GM21447 (cell line): Measurements from ENCODE around the gene WBP1L.
"Not testable (repeated sequence)": the region's sequence is repeated elsewhere in the genome, so short reads cannot be mapped to it uniquely, and the experiment has no call there.

Source experiments
- ATAC-seq: cut with Tn5 transposase; IDR thresholded peaks from one replicate; pipeline ENCODE4 v1.9.1; 2021; ENCODE audit not compliant: unreplicated experiment

The WBP1L gene

DNA sequence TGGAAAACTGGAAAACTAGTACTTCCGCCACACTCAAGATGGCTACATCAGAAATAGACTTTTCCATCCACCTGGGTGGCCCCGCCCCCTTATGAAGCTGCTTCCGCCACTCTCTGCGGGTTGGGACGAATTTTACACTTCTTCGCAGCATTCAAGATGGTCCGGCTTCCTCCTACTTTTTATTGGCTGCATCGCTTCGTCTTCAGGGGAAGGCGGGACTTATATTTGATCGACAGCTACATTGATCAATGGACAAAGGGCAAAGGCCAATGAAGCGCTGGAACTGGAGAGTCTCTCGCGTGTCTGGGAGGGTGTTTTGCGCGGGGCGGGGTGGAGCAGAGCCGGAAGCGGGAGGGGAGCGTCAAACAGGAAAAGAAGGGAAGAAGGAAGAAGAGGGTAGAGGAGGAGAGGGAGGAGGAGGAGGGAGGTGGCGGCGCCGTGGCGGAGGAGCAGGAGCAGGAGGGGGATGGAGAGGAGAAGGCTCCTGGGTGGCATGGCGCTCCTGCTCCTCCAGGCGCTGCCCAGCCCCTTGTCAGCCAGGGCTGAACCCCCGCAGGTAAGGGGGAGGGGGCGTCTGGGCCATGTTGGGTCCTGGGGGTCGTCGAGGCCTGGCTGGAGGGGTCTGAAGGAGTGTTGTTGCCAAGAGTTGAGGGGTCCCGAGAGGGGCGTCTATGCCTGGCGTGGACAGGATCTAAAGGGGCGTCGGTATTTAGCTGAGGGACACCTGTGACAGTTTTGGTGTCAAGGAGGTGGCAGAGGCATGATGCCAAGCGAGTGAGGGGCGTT lies at the start of gene WBP1L:
Gene WBP1L (plus strand): TSS at position 361 of the 786 bp plus-strand sequence. CDS start 106 bp downstream, at position 467.
- peak; percentile 95 for ATAC-seq

DNA sequence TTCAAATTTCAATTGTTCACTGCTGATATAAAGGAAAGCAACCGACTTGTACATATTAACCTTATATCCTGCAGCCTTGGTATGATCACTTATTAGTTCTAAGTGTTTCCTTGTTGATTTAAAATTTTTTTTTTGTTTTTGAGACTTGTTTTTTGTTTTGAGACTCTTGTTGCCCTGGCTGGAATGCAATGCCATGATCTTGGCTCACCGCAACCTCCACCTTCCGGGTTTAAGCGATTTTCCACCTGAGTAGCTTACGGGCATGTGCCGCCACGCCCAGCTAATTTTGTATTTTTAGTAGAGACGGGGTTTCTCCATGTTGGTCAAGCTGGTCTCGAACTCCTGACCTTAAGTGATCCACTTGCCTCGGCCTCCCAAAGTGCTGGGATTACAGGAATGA lies 48.3 kb upstream of the WBP1L start:
- ATAC-seq = not testable (repeated sequence)

DNA sequence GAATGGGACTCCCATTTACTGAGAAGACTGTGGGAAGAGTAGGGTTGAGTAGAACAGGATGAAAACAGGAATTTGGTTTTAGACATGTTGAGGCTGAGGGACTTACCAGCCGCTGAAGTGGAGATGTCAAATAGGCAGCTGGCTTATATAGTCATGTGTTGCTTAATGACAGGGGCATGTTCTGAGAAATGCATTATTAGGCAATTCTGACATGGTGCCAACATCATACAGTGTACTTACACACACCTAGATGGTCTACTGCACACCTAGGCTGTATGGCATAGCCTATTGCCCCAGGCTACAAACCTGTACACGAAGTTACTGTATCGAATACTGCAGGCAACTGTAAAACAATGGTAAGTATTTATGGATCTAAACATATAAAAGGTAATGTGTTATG lies 47.0 kb upstream of the WBP1L start:
- no peak for ATAC-seq

DNA sequence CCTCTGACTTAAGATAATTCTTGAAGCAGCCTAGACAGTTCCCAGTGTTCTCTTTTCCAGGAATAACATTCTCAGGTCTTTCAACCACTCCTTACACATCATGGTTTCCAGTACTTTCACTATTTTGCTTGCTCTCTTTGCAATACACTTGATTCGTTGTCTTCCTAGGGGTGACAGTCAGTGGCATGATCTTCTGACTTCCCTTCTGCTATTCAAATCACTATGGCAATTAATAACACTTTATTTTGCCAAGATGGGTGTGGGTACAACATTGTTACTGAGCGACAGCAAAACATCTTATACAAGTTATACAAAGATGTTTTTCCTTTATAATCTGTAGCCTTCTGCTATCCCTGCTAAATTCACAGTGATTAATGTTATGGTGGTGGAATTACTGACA lies 44.9 kb upstream of the WBP1L start:
- no peak for ATAC-seq

DNA sequence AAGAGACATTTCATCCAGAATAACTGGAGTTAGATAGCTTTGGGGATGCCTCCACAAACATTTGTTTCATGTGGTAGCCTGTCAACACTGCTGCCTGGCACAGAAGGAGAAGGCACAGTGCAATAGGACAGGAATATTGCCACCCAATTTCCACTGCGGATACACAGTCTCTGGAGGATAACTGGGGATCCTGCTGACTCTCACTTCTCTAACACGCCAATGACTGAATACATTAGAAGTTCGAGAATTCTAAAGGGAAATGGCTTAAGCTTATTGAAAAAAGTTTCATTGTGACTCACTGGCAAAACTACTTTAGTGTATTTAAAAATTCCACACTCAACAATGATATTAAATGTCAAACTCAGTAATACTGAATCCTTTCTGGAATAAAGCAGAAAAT lies 42.5 kb upstream of the WBP1L start:
- no peak for ATAC-seq

DNA sequence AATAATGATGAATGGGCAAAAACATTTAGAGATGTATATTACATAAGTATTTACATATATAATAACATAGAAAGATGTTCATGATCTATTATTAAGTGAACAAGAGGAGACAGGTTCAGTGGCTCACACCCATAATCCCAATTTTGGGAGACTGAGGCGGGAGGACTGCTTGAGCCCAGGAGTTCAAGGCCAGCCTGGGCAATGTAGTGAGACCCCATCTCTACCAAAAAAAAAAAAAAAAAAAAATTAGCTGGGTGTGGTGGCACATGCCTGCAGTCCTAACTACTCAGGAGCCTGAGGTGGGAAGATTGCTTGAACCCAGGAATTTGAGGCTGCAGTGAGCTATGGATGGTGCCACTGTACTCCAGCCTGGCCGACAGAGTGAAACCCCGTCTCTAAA lies 42.0 kb upstream of the WBP1L start:
- ATAC-seq = no peak

DNA sequence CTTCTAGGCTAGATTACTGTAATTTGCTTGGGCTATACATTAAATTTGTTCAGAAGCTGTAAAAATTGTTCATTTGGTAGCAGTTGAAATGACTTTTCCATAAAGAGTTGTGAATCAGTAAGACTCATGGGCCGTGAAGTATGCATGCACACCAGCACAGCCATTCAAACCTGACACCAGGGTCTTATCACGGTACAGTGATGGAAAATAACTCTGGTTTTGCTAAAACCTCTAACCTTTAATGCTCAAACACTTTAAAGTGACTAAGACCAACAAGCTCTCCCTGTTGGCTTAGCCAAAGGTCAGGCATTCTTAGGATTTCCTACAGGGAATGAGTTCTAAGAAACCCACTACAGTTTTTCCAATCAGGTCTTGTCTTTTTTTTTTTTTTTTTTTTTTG lies 41.0 kb upstream of the WBP1L start:
- ATAC-seq = no peak

DNA sequence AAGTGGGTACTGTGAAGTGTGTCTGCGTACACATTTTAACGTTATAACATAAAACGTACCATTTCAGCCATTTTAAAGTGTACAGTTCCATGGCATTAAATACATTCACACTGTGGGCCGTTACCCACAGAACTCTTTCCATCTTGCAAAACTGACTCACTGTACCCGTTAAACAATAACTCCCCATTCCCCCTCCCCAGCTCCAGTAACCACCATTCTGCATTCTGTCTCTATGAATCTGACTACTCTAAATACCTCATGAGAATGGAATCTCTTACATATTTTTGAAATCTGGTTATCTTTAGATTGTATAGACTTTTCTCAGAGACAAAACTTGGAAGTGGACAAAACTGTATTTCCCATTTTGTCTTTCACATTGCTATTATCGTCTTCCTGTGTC lies 38.8 kb upstream of the WBP1L start:
- no peak for ATAC-seq

DNA sequence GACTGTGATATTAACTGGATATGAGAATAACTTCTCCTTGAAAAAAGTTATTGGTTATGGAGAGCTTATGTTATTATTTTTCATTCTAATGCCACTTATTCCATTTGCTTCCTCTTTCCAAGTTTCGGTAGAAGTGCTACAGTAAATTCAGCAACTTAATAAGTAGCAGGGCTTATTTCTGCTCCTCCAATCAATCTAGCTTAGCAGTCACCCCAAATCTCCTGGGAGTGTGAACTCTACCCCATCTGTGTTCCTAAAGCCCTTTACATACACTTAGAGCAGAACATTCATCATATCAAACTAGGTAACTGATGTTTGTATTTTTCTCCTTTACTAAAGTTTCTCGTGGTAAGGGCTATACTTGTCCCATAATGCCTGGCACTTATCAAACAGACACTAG lies 38.2 kb upstream of the WBP1L start:
- ATAC-seq = no peak

DNA sequence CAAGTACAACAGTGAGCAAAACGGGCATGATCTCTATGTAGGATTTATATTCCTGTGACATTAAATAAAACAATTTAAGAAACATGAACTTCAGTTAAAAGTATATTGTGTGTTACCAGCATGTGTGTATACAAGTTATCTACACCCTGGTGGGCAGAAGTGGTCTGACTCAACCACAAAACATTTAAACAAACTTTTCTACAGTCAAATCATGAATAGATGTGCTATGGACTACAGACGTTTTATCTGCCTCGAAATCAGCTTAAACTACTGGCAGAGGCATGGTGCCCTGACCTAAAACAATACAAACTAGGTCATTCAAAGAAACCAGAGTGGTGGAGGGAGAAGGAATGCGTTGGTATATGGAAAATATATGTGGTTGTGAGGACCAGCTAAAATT lies 33.1 kb upstream of the WBP1L start:
- ATAC-seq = no peak

DNA sequence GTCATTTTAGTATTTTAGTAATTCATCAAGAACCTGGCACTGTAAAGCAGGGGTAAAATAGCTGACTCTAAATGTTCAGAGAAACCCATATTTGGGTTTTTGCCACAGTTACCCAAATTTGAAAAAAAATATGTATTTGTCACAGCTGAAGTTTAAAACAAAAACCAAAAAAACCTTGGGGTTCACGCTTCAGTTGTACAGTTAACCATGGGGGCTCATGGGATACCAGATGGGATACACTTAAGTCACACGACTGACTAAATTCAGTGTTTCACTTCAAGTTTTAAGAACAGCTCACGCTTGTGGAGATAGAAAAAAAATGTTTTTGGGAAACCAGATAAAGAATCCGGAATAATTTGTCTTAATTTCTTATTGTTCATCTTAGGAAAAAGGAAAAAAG lies 31.7 kb upstream of the WBP1L start:
- ATAC-seq = no peak

DNA sequence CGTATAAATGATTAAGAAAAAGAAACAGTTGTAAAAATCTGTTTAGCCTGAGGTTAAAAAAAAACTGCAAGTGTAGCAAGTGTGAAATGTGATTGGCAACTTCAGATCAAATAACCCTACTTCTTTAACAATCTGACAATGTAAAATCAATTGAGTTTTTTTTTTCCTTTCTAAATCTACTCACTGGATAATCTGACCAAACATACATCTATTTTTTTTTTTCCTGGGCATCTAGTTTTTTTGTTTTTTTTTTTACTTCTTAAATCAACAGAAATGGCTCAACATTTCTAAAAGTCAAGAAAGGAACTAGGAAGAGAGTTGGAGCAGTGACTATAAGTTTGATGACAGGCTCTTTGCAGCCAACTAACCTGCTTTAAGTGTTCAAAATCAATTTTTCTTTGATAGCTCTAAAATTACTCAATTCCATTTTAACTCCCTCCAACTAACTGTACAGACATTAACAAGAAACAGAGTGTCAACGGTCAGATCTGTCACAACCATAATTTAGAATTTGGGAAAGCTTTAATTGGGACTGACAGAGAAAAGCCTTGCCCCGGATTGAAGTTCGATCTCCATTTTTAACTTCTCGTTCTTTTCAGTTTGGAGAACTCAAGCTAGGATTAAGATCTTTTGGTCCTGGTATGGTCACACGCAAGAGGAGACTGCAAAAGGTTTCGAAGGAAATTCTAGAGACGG lies 30.8 kb upstream of the WBP1L start:
- ATAC-seq = no peak

DNA sequence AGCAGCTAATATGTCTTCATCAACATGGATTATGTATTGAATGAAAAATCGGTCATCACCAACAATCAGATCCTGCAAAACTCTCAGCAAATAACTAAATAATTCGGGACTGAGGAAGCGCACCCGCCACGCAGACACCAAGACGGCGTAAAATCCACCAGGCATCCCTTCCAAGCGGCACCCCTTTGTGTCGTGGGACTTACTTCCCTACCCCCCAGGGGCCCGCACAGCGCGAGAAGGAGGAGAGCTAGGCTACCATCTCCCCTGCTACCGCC lies 30.3 kb upstream of the WBP1L start:
- peak; percentile 38 for ATAC-seq

DNA sequence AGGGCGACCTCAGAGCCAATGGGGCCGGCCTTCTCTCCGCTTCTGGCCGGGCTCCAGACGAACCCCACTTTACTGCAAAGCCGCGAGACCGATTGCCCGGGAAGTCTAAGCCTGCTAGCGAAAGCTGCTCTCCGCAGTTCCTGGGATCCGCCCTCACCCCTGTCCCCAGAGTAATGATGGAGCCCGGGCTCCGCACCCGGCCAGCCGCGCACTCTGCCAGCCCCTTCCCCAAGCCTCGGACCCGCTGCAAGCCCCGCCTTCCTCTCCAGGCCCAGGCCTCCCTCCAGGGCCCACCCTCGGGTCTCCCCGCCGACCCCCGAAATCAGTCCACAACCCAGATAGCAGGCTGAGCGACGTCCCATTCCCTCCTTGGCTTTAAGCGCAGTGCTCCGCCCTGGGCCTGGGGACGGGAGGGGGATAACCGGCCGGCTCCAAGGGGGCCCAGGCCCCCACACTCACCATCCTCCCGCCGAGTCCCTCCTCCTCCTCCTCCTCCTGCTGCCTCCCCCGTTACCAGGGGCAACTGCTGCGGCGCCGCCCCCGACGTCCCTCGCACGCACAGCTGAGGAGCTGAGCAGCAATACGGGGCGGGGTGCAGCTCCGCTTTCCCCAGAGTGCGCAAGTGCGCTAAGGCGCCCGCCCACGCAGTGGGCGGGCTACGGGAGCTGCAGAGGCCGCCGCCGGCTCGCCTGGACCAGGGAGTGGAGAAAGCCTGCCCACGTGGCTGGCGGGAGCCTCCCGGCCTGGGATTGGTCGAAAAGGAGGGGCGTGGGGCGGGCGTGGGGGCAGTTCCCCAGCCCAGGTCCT lies 29.7 kb upstream of the WBP1L start, which contains the start of gene ARL3:
Gene ARL3 (minus strand): TSS at position 584 of the 807 bp plus-strand sequence. CDS start 122 bp downstream, at position 462.
- ATAC-seq = peak; percentile 76

DNA sequence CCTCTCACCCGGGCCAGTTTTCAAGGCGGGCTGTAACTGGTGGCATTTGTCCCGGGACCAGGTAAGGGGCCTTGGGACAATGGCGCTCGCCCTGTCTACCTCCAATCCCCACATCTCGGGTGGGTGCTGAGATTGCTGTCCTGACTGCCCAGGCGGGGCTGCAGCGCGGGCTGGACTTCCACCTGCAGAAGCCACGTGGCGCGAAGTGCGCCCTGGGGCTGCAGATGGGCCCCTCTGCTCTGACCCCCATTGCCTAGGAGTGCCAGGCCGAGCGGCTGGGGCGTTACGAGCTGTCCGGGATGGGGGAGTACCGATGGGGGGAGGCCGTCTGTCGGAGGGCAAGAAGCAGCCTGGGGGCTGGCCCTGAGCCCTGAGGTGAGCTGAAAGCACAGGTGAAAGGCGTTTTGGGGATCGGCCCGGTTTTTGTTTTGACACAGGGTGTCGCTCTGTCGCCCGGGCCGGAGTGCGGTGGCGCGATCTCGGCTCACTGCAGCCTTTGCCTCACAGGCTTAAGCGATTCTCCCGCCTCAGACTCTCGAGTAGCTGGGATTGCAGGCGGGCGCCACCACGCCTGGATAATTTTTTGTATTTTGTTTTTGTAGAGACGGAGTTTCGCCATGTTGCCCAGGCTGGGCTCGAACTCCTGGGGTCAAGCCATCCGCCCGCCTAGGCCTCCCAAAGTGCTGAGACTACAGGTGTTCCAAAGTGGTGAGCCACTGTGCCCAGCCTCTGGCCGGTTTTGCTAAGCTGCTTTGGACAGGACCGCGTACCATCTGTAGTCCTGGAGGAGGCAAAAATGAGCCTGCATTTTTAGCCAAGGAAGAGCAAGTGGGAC lies 28.9 kb upstream of the WBP1L start, which contains the start of gene SFXN2:
Gene SFXN2 (plus strand): TSS at position 16 of the 835 bp plus-strand sequence. CDS start 12,001 bp downstream, outside the sequence.
- ATAC-seq = peak; percentile 14

DNA sequence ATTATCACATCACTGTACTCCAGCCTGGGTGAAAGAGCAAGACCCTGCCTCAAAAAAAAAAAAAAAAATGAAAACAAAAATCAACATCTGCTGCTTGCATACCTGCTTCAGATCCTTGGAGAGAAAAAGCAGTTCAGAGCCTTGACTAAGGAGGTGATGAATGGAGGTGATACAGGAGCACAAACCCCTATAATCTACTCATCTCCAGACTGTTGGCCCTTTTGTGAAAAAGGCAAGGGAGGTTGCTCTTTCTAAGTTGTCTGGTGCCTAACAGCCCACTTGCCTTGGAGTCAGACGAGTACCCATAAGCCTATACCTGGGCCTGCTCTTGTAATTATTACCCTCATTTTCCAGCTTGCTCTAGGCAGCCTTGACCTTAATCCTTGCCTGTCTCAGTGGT lies 27.9 kb upstream of the WBP1L start:
- ATAC-seq = no peak

DNA sequence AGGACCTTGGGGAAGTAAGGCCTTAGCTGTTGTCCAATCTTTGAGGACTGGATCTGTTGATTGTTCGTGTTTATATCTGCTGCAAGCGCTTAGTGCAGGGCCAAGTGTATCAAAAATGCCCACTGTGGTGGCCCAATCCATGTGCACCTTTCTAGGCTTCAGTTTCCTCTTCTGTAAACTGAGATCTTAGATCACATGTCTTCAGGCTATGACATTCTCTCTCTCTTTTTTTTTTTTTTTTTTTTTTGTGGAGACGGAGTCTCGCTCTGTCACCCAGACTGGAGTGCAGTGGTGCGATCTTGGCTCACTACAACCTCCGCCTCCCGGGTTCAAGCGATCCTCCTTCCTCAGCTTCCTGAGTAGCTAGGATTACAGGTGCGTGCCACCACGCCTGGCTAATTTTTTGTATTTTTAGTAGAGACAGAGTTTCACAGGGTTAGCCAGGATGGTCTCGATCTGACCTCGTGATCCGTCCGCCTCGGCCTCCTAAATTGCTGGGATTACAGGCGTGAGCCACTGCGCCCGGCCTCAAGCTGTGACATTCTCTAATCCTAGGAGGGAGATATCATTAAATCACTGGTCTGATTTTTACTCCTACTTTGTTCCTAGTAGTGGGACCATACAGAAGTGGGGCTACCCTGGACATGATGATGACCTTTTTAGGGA lies 26.7 kb upstream of the WBP1L start:
- ATAC-seq = not testable (repeated sequence)

DNA sequence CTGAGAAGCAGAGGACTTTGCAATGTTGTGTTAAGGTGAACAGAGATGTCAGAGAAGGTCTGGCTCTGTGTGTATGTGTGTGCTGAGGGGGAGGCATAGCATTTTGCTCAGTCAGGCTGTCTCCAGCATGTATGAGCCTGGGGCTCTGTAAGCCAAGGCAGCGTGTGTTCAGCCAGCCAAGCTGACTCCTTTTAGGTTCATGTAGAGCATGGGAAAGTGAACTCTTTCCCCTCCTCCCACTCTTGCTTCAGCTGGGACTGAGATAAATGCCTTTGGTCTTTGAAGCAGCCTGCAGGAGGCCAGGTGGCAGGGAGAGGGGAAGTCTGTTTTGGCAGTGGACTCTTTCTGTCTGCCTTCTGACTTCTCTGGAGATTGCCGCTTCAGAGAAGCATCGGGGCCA lies 25.5 kb upstream of the WBP1L start:
- ATAC-seq = no peak

DNA sequence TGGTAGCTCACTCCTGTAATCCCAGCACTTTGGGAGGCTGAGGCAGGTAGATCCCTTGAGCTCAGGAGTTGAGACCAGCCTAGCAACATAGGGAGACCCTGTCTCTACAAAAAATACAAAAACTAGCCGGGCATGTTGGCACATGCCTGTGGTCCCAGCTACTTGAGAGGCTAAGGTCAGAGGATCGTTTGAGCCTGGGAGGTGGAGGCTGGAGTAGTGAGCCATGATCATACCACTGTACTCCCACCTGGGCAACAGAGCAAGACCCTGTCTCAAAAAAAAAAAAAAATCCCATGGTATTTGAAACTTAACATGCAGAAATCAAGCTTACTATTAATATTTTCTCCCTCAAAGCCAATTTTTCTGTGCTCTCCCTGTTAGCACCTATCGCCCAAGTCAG lies 23.4 kb upstream of the WBP1L start:
- no peak for ATAC-seq

DNA sequence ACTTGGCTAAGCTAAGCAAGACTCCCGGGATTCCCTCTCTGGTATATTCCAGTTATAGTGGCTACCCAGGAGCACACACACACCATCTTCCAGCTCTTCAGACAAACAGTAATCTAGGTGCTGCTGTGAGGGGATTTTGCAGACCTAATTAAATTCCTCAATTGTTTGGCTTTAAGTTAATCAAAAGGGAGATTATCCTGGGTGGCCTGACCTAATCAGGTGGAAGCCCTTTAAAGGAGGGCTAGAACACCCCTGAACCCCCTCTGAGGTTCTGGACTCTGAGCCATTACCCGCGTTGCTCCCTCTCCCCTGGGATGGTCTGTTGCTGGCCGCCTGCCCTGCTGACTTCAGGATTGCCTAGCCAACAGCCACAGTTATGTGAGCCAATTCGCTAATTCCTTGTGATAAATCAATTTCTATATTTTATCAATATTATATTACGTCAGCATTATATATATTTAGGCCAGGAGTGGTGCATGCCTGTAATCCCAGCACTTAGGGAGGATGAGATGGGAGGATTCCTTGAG lies 22.9 kb upstream of the WBP1L start:
- no peak for ATAC-seq
